HG03558 (cell line): ENCODE measurements around the gene PTGR3.
A peak's percentile ranks its signal among the peaks of the same experiment; 100 is the strongest.

Source experiments
- ATAC-seq: cut with Tn5 transposase; IDR thresholded peaks from one replicate; pipeline ENCODE4 v1.9.1; 2021; ENCODE audit warnings: moderate number of reproducible peaks; ENCODE audit not compliant: unreplicated experiment; ENCODE audit errors: extremely low read depth

PTGR3 gene

DNA sequence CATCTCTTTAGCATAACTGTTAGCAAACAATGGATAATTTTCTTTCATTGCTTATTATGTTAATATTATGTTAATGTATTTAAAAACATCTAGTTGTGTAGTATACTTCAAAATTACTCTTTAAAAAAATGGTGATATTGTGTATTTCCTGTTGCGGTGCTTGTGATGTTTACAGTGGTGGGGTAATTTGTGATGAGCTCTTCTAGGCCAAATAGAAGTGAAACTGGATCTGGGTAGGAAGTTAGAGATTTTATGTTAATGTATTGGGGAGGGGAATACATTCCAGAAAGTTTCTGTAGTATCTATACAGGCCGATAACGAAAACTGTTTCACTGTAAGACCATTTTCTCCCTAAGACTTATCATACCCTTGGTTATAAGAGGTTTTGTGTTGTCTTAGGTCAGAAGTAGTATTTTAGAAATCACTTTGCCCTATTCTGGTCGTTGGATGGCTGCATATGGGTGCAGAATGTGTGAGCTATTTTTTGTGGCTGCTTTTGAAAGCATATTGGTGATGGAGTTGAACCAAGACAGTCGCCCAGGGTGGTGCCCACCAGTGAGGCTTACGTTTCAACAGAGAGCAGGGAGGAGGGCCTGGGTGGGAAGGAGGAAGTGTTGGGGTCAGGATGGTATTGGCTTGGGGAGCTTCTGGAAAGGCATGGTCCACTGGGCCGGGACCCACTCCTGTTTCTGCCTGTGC lies 7.4 kb upstream of the PTGR3 start:
- no peak for ATAC-seq

DNA sequence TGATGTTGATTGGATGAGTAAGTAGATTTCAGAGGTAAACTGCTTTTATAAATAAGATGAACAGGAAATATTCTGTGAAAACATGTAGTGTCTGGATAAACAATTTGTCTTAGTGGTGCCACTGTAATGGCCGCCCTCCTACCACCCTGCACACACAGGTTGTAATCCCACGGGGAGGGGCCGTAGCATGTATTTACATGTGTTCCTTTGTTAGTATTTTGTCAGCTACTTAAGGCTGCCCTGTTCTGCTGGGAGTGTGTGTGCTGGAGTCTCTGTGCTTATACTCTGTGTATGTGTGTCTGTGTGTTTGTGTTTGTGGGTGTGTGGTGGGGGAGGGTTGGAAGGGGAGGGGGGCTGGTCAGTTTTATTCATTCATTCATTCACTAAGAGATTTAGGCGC lies 6.7 kb upstream of the PTGR3 start:
- no peak for ATAC-seq

DNA sequence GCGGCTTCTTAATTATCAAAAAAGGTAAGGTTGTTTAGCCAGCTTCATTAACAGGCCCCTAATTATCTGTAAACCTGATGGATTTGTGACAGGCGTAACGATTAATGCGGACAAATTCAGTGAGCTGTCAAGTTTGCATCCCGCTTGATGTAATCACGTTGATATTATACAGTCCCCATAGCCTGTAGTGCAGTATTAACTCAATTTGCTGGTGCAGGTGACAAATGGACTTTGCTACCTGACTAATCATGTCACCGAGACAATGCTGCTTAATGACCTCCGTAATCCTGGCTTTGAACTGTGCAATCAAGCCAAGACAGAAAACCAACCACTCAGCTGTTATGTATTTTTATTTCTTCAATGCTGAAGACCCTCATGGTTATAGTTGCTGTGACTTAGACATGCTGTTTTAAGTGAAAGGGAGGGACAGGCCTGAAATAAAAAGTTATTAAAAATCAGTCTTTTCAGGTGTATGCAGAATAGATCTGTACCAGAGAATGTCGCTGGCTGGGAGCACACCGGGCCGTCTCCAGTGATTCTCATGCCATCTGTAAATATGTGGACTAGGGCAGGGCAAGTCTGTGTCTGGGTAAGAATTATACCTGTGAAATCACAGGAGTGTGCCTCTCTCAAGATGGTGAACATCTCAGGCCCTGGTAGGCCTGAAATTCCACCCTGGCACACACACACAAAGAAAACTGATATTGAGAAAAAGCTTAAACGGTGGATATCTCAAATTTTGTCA lies 6.0 kb upstream of the PTGR3 start:
- no peak for ATAC-seq

DNA sequence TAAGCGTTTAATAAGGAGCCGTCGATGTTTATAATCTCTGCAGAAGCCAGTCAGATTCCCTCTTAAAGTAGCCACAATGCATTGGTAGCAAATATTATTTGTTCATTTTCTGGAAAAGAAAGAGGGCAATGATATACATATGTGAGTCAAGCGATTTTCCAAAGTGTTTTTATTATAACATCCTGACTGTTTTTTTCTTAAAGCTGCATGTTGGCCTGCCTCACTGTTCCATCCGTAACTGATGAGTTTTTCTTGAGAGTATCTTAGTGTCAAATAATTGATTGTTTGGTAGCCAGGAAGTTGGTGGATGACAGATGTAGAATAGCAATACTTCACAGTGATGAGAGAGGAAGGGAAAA lies 5.4 kb upstream of the PTGR3 start:
- ATAC-seq, result no peak

DNA sequence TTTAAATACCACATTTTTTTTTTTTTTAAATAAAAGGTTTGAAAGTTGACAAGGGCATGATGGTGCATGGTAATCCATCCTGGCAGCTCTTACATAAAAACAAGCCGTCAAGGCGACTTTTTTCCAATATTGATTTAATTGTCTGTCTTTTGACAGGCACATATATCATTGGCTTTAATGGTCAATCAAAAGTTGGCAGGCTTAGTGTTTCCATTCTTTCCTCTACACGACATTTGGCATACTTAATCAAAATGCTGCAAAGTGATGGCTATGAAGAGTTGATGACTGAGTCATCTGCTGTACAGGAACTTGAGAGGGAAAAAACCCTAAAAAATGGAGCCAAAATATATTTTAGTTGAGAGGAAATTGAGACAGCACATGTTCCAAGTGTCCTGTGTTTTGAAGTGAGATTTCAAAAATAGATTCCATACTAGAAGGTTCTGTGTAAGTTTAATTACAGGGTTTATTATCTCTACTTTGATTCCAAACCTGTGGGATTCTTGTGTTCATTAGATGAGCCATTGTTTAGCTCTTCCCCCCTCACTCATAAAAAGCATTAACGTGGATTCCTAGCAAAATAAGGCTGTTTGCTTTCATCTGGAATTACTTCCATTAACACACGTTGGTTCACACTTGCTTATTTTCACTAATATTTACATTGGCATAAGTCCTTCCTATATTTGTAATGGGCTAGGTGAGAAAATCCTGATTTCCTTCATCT lies 4.8 kb upstream of the PTGR3 start:
- no peak for ATAC-seq

DNA sequence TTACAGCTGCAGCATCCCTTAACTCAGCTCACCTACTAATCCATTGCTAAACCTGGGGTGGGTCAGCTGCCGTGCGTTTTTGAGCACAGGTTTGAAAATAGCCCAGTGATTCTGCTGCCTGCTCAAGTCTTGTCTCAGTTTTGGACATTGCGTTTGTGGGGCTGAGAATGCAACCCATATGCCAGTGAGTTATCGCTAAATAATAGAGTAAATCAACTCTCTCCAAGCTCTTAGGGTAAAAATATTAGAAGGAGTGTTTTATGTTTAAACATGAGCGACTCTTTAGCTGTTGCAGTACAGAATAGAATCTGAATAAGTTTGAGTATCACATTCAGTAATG lies 3.8 kb upstream of the PTGR3 start:
- ATAC-seq, result no peak

DNA sequence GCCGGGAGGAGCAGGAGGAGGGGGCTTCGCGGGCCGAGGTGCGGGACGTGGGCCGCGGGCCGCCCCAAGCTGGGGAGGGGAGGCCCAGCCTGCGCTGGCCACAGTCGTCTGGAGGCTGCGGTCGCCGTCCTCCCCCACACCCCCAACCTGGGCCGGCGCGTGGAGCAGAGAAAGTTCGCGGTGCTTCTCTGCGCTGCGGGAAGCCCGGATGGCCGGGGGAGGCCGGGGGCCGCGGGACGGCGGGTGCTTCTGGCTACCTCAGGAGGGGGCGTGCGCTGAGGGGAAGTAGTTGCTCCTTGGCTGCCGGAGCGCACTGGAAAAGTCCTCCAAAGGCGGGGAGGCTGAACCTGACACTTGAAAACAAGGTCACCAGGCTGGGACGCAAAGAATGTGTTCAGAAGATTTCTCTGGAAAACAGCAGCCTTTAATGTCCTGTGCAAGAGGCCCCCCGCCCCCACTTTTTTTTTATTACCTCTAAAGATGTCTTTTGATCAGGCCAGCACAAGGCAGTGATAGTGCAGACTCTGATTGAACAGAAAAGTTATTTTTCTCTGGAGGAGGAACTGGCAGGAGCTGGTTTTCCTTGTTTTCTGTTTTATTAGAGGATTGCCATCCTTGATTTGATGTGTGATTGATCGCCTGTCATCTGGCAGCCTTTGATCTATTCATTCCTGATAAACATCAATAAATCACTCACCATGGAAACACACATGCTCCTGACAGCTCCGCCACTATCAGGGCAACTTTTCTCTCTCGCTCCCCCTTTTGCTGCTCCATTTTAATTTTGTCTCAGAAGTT lies 3.2 kb upstream of the PTGR3 start:
- no peak for ATAC-seq

DNA sequence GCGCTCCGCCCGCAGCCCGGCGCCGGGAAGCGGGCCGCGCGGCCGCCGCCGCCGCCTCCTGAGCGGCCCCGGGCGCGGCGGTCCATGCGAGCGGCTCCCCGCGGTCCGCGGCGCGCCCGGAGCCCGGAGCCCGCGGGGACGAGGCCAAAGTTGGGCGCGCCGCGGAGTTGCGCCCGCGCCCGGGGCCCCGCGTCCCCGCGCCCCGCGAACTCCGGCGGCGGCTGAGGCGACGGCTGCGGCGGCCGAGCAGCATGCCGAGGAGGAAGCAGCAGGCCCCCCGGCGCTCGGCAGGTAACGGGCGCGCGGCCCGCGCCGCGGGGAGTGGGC lies 2.6 kb upstream of the PTGR3 start:
- ATAC-seq, result no peak

DNA sequence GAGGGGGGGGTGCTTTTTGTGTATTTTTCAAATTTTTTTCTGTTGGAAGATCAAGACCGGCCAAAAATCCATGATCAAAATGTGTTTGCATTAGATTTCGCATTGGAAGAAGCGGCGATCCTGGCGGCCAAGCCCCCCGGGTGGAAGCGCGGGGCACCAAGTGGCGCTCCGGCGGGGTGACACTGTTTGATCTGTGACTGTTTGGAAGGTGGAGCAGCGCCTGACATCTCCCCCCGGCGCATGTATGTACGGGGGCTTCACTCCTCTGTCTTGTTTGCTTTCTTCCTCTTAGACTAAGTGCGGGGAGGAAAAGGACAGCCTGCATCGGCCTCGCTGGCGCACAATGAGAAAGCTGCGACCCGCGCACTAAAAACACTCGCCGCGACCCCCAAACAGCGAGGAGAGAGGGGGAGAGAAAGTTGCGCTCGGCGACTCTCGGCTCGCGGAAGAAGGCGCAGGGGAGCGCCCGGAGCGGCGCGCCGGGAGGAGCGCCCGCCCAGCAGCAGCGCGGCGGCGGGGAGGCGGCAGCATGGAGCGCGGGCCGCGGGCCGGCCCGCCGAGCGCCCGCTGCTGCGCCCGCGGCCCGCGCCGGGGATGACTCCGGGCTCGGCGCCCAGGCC lies 2.2 kb upstream of the PTGR3 start:
- no peak for ATAC-seq

DNA sequence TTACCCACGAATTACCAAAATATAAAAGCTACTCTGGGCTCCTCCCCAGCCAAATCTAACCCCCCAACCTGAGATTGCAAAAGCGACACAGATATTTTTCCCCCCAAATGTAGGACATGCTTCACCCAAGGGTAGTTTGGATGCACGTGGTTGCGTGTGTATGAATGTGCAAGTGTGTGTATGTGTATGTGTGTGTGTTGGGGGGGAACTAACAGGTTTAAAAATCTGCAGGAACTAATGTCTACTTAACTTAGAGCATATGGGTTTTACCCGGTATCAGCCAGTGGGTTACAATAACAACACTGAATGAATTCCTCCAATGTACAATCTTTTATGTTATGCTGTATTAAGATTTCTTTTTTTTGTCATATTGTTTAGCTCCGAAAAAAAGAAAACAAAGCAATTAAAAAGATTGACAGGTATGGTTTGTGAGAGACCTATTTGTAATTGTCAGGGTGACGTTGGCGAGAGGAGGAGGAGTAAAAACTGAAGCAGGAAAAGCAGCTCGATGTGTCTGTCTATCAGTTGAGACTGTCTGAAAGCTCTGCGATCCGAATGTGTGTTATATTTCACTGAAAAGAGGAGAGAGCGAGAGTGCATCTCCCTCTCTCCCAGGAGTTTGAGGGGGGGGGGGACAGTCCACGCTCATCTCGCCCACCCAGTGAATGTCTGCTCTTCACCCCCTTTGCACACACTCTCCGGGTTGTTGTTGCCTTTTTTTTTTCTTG lies 1.5 kb upstream of the PTGR3 start, which contains the start of gene TSHZ1:
Gene TSHZ1, plus strand, starts transcription at position 524 of the 728 bp plus-strand sequence. CDS start 1,080 bp downstream, outside the sequence.
- ATAC-seq, result peak; percentile 21

DNA sequence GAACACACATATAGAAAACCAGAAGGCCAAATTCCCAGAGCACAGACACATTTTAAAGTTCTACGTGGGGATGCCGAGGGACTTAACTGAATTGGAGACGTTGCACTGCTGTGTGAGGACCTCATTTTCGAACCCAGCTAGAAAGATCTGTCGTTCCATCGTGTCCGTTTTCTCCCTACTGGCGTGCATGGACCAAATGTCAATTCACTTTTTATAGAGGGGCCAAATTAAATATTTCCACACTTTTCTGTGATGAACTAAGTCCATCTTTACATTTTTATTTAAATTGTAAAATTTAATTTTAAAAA lies 966 bp upstream of the PTGR3 start:
- no peak for ATAC-seq

DNA sequence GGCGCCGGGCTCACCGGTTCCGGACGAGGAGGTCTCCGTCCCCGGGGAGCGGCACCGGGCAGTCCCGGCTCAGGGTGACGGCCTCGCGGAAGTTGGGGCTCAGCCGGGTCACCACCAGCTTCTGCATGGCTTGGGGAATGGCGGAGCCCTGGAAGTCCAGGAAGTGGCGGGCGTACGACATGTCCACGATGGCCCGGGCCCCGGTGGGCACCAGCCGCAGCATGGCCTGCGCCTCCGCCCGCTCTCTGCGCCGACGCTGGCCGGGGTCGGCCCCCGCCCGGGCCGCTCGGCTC lies 157 bp downstream of the PTGR3 start:
- peak; percentile 17 for ATAC-seq

DNA sequence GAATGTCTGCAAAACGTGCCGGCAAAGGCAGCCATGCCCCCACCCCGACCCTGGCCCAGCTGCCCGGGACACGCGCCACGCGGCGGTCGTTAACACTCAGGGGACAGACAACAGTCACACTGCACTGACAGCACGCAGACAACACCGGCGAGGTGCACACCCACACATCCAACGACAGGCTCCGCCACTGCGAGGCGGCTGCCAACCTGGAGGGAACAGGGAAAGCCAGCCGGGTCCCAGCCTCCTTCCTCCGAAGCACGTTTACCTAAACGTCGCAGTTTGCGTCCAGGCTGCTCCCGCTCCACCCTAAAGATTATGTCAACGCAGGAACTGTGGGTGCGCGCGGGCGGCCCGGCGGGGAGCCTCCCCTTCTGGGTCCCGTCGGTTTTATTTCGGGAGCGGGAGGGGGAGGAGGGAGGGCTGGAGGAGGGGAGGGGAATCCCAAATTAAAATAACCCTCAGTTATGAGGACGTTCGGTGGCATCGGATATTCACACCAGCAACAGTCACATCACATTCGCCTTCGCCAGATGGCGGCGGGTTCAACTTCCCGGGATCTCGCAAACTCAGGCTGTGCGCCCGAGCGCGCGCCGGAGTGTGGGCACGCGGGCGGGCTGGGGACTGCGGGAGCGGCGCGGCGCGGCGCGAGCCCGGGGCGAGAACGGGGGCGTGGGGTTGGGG lies 644 bp downstream of the PTGR3 start:
- ATAC-seq, result peak; percentile 0

DNA sequence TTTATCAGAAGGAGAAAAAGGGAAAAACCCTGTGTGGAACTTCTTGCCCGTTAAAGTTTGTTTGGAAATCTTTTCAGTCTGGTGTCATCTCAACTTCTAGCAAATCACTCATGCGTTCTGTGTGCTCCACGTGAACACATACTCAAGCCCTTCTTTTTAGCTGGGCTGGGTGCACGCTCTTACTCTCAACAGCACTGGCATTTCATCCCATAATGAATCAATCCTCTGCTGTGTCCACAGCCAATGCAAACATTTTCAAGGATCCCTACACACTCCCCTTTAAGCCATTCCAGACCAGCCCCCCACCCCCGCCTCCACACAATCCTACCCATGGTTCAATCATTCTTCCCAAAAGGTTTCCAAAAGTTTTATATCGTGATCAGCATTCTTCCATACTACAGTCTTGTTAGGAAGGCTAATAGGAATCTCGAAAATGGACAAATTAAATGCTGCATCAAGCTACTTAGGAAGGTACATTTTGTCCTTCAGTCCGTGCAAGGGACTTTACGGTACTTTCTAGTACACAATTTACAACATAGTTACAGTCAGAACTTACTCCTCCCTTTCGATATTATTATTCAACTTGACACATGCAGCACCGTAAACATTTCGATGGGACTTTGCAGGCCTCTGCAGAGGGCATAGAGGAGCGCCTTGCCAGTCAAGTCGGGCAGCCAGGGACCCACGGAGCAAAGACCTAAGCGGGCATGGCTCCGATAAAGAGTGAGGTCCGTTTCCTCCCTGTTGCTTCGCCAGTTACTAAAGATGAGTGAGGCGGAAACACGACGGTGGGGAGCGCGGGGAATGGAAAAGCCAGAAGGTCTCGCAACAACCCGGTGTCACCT lies 1.4 kb downstream of the PTGR3 start:
- no peak for ATAC-seq

DNA sequence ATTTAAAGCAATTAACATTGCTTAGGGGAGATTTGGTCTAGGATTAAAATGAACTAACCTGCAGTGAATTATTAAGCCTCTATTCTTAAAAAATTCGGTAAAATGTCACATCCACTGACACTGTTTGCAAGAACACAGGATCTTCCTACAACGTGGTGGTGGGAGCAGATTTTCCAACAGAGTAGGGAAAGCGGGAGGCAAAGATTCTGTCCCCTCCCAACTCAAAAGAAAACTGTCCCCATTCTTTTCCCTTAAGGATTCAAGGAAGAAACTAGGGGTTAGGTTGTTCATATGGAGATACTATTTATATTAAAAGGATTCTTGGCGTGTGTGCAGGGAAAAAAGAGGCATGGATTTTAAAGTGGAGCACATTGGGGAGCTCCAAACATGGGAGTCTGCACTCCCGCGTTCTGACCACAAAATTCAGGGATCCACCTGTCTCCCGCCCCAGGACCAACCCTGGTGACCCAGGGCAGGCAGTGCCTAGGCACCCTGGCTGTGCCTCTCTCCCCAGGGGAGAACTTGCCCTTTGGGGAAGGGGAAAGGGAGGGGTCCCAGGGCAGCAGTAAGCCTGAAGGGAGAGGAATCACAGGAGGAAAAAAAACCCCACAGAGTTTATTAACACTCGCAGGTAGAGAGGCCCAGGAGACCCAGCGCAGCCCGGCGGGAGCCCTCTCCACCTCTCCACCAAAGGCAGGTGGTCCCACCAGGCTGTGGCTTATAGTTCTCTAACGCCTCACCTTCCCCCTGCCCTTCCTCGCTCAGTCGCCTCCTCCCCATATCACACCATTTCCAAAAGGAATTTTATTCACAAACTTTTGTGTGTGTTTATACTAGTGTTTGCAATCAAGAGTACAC lies 2.3 kb downstream of the PTGR3 start:
- no peak for ATAC-seq

DNA sequence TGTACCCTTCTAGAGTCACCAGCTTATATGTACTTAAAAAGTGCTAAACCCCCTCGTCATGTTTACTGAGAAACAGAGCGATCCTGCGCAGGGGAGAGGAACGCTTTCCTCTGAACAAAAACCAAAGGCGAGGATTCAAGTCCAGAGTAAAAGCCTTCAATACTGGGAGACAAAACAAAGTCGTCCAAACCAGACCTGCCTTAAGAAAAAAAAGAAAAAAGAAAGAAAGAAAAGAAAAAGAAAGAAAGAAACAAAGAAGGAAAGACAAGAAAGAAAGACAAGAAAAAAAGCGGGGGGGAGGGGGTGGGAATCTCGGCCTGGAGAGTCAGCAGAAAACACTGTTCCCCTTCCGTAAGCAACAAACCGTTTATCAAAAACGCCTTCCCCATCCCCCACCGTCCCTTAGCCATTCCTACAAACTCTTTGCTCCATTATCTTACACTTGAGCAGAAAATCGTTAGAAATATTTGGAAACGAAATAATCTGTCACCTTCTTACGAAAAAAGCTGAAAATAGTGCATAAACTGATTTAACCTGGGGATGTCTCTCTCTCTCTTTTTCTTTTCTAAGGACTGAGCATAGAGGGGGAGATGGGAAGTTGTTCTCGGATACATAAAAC lies 3.3 kb downstream of the PTGR3 start:
- ATAC-seq, result no peak

DNA sequence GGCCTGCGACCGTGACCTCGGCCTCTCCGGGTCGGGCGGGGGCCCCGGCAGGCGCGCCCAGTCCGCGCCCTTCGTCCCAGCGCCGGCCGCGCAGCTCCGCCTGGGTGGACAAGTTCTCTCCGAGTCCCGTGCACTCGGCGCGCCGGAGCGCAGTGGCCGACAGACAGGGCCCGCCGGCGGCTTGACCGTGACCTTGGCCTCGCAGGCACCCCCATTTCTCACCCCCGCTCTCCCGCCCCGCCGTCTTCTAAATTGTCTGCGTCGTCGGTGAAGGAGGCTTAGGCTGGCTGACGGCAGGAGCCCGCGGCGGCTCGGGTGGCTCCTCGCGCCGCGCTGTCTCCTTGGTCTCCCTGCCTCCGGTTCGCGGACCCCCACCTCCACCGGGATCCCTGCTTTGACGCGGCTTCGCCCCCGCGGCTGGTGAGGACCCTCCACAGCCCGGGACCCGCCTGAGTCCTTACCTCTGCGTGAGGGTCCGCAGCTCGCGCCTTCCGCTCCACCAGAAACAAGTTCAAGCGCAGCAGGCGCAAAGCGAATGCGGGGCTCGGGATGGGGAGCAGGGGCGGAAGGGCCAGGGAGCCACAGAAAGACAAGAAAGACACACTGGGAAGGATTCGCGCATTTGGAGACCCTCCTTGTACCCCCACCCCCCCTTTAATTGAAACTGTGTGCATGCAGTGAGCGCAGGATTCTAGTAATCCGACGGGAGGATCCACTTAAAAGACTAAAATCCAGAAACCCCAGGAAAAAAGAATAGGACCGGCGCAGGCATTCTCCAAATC lies 4.0 kb downstream of the PTGR3 start:
- no peak for ATAC-seq
